ENCODE measurements around the gene GABARAPL1. TPM values are rescaled to one million over a fixed set of nuclear protein-coding genes. Genes with fewer than 3 reads are reported as not detected.

Gene GABARAPL1
- total RNA-seq, 1 experiment from 2014 or later: 55.6 TPM

DNA sequence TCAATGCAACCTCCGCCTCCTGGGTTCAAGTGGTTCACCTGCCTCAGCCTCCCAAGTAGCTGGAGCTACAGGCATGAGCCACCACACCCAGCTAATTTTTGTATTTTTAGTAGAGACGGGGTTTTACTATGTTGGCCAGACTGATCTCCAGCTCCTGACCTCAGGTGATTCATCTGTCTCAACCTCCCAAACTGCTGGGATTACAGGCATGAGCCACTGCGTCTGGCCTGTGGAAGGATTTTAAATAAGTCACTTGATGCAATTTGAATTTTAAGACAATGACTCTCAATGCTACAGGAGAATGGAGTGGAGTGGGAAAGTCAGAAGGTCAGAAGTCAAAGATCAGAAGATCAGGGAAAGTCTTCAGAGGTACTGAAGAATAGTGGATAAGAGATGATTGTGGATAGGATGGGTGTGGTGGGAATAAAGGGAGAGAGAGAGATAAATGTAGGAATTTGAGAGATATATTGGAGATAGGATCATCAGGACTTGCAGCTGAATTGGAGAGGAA, 18.5 kb upstream of the GABARAPL1 start:
- H3K36me3 Mint-ChIP-seq (ENCODE audit: insufficient read depth in 1 of 3, low read depth in 3 of 3): no peaks in the 10 kb centered on the region
- H3K27ac Mint-ChIP-seq: no peak overlapping the region
- no CpG with 5 or more reads among the region's 3 CpGs for WGBS (ENCODE audit: extremely low coverage, insufficient read length, low lambda C conversion rate)
- Histone ChIP-seq H3K9me3 (ENCODE audit: control insufficient read depth, low read depth, low read length) (no peaks in the 10 kb centered on the region), H3K27me3 (ENCODE audit: insufficient read depth, low read length) (no peaks in the 10 kb centered on the region), H3K9ac (ENCODE audit: extremely low read depth, insufficient read length, low read length) (no peak overlapping the region), H2AK5ac (ENCODE audit: insufficient read length, low read length) (no peak overlapping the region), H2AFZ (ENCODE audit: low read length) (no peak overlapping the region), H3K4me2 (ENCODE audit: insufficient read depth, insufficient read length, low read length) (no peak overlapping the region), H2BK12ac (ENCODE audit: insufficient read length, low read depth, low read length) (no peak overlapping the region), H3K23ac (ENCODE audit: insufficient read length, low read depth, low read length) (no peak overlapping the region), H4K5ac (ENCODE audit: insufficient read length, low read depth, low read length) (no peak overlapping the region), H3K4me1 (ENCODE audit: insufficient read depth, low read length) (no peaks in the 10 kb centered on the region), H3K79me2 (ENCODE audit: insufficient read depth, low read length) (no peaks in the 10 kb centered on the region), H3K23me2 (ENCODE audit: insufficient read length, low read depth, low read length, poor library complexity, severe bottlenecking) (no peaks in the 10 kb centered on the region), H4K20me1 (ENCODE audit: control insufficient read depth, insufficient read depth, insufficient read length) (no peaks in the 10 kb centered on the region), H4K91ac (ENCODE audit: insufficient read length, low read depth, low read length) (no peak overlapping the region), H2BK15ac (ENCODE audit: low read depth, low read length) (no peak overlapping the region), H2BK20ac (ENCODE audit: low read depth, low read length, poor library complexity, severe bottlenecking) (no peak overlapping the region), H3T11ph (ENCODE audit: low read length) (no peak overlapping the region), H3K27ac (ENCODE audit: insufficient read length, low read depth, low read length) (no peak overlapping the region), H4K8ac (replicated peaks; ENCODE audit: insufficient read length, low read depth, low read length) (no peak overlapping the region), H3K18ac (ENCODE audit: insufficient read length, low read depth, low read length) (no peak overlapping the region), H3K56ac (ENCODE audit: insufficient read length, low read depth, low read length) (no peak overlapping the region), H2BK120ac (ENCODE audit: low read depth, low read length, poor library complexity, severe bottlenecking) (no peak overlapping the region), H3K79me1 (ENCODE audit: insufficient read depth, low read depth, low read length, poor library complexity, severe bottlenecking) (no peaks in the 10 kb centered on the region), H3K4ac (ENCODE audit: low read depth, low read length) (no peak overlapping the region), H2BK5ac (ENCODE audit: insufficient read length, low read length) (no peak overlapping the region), H3K14ac (ENCODE audit: insufficient read depth, low read length) (no peak overlapping the region)
- no peak for DNase-seq
- H3K4me1 Mint-ChIP-seq: peaks cover 2 to 12% of the 10 kb centered on the region in 2 experiments; a peak in 3 of 4 replicates
- H3K27me3 Mint-ChIP-seq (ENCODE audit: low read depth): no peaks in the 10 kb centered on the region
- TF ChIP-seq, protein P1, sequence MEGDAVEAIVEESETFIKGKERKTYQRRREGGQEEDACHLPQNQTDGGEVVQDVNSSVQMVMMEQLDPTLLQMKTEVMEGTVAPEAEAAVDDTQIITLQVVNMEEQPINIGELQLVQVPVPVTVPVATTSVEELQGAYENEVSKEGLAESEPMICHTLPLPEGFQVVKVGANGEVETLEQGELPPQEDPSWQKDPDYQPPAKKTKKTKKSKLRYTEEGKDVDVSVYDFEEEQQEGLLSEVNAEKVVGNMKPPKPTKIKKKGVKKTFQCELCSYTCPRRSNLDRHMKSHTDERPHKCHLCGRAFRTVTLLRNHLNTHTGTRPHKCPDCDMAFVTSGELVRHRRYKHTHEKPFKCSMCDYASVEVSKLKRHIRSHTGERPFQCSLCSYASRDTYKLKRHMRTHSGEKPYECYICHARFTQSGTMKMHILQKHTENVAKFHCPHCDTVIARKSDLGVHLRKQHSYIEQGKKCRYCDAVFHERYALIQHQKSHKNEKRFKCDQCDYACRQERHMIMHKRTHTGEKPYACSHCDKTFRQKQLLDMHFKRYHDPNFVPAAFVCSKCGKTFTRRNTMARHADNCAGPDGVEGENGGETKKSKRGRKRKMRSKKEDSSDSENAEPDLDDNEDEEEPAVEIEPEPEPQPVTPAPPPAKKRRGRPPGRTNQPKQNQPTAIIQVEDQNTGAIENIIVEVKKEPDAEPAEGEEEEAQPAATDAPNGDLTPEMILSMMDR (conservative IDR thresholded peaks at IDR 0.05): no peak
- no peak overlapping the region for H3K4me3 Mint-ChIP-seq
- peaks cover 5 to 7% of the 10 kb centered on the region in 2 experiments; a peak in 2 of 5 replicates for H3K9me3 Mint-ChIP-seq
